Measurements from ENCODE around the gene SLC29A3. TPM values are rescaled to one million over a fixed set of nuclear protein-coding genes. Genes with fewer than 3 reads are reported as not detected.

Gene SLC29A3
- total RNA-seq, 4 donors from 2014 or later: 1.9 to 4.4 (median 2.8) TPM; not detected in 1

- no peak for TF ChIP-seq POLR2A (IDR thresholded peaks at IDR 0.05)
- TF ChIP-seq CTCF (IDR thresholded peaks at IDR 0.05): no peak
- Histone ChIP-seq H3K4me3 (no peak overlapping the region), H3K36me3 (peaks cover 0 to 42% (median 0%) of the 10 kb centered on the region in 3 donors), H3K9me3 (no peaks in the 10 kb centered on the region), H3K27me3 (no peaks in the 10 kb centered on the region), H3K4me1 (no peaks in the 10 kb centered on the region), H3K27ac (no peak overlapping the region)
- DNase-seq: no peak
Observed at GRCh38 chr10:71289421-71290130, 29.5 kb upstream of the SLC29A3 start.

- Histone ChIP-seq H3K4me3 (no peak overlapping the region), H3K27me3 (no peaks in the 10 kb centered on the region), H3K4me1 (no peaks in the 10 kb centered on the region), H3K9me3 (no peaks in the 10 kb centered on the region), H3K36me3 (peaks cover 0 to 42% (median 0%) of the 10 kb centered on the region in 3 donors), H3K27ac (no peak overlapping the region)
- no peak for DNase-seq
- TF ChIP-seq CTCF (IDR thresholded peaks at IDR 0.05): no peak
Observed at GRCh38 chr10:71290331-71290730, 28.7 kb upstream of the SLC29A3 start.

GRCh38 chr10:71290806-71291527 lies 28.1 kb upstream of the SLC29A3 start:
- Histone ChIP-seq H3K36me3 (peaks cover 0 to 47% (median 0%) of the 10 kb centered on the region in 3 donors), H3K27ac (no peak overlapping the region), H3K4me3 (no peak overlapping the region), H3K27me3 (no peaks in the 10 kb centered on the region), H3K4me1 (no peaks in the 10 kb centered on the region), H3K9me3 (no peaks in the 10 kb centered on the region)
- TF ChIP-seq CTCF (IDR thresholded peaks at IDR 0.05): no peak
- TF ChIP-seq POLR2A (IDR thresholded peaks at IDR 0.05): no peak
- DNase-seq: no peak

GRCh38 chr10:71291528-71291900 lies 27.5 kb upstream of the SLC29A3 start:
- Histone ChIP-seq H3K27ac (no peak overlapping the region), H3K36me3 (peaks cover 0 to 52% (median 0%) of the 10 kb centered on the region in 3 donors), H3K27me3 (no peaks in the 10 kb centered on the region), H3K9me3 (no peaks in the 10 kb centered on the region), H3K4me3 (no peak overlapping the region), H3K4me1 (no peaks in the 10 kb centered on the region)
- DNase-seq: no peak
- TF ChIP-seq CTCF (IDR thresholded peaks at IDR 0.05) (no peak), POLR2A (IDR thresholded peaks at IDR 0.05) (no peak)

- peaks cover 0 to 46% (median 0%) of the 10 kb centered on the region in 3 donors for H3K36me3 ChIP-seq
- H3K9me3 ChIP-seq: no peaks in the 10 kb centered on the region
- no peak for DNase-seq
- no peak overlapping the region for H3K27ac ChIP-seq
- H3K27me3 ChIP-seq: no peaks in the 10 kb centered on the region
- no peak overlapping the region for H3K4me3 ChIP-seq
- H3K4me1 ChIP-seq: no peaks in the 10 kb centered on the region
- no peak for TF ChIP-seq CTCF (IDR thresholded peaks at IDR 0.05)
- no peak for TF ChIP-seq POLR2A (IDR thresholded peaks at IDR 0.05)
Observed at GRCh38 chr10:71292624-71293445, 26.2 kb upstream of the SLC29A3 start.
